GM10847 (cell line): ENCODE measurements around the gene PDE11A.

ENCODE experiments used
- POLR2A ChIP-seq: IDR thresholded peaks from 2 replicates; pipeline ENCODE4 v1.6.1; 2011; ENCODE audit not compliant: insufficient read length; ENCODE audit errors: extremely low read depth

Gene PDE11A

GRCh38 chr2:177579486-177580036, 493.0 kb downstream of the PDE11A start:
- TF ChIP-seq POLR2A: no peak

- TF ChIP-seq POLR2A: no peak
These were observed 494.1 kb downstream of the PDE11A start for GRCh38 chr2:177578454-177578853.

GRCh38 chr2:177577075-177577474, 495.5 kb downstream of the PDE11A start:
- no peak for TF ChIP-seq POLR2A

GRCh38 chr2:177575358-177575757, 497.2 kb downstream of the PDE11A start:
- TF ChIP-seq POLR2A: no peak

- TF ChIP-seq POLR2A: no peak
These were observed 498.2 kb downstream of the PDE11A start for GRCh38 chr2:177574356-177574755.
